Endothelial cell of umbilical vein (primary cell): ENCODE results near the gene EN2. TPM values are rescaled to one million over a fixed set of nuclear protein-coding genes. Genes with fewer than 3 reads are reported as not detected.
A peak's percentile ranks its signal among the peaks of the same experiment; 100 is the strongest.

Experiments
- BruUV-seq: library from RNA; stranded (reverse); fragments of 400-500 nt; replicated peaks from 2 replicates; lab custom pipeline; 2021; lab: Mats Ljungman, UMichigan
- CTCF ChIA-PET: fragments of 300-600, 350-600 bp; sonication (Branson Sonifier 250); formaldehyde crosslinking; loops from one replicate; lab custom pipeline; 2021; ENCODE audit warnings: antibody characterized with exemption, inconsistent platforms; lab: Charles Lee
- POLR2A ChIA-PET: fragments of 300-600, 350-600 bp; sonication (Branson Sonifier 250); formaldehyde crosslinking; loops from one replicate; lab custom pipeline; 2021; ENCODE audit warnings: antibody characterized with exemption, inconsistent platforms; lab: Charles Lee
- DNase-seq: peaks from one replicate; pipeline ENCODE4 v3.0.0-alpha.2; 2011; ENCODE audit warnings: low read depth, low spot score
- FAIRE-seq: peaks from 2 replicates; lab custom pipeline; 2011; peaks lifted over from hg19 to GRCh38; lab: Jason Lieb, UNC
- H2AFZ ChIP-seq: 2 replicates; pipeline ENCODE4 v1.6.0; 2012; ENCODE audit warnings: low read depth, low read length, control low read depth, inconsistent platforms
- H3K27ac ChIP-seq: 2 replicates; pipeline ENCODE4 v1.5.1; 2011; ENCODE audit warnings: low read depth, mild to moderate bottlenecking, control low read depth, low read length, moderate library complexity; ENCODE audit not compliant: insufficient read depth
- H3K27me3 ChIP-seq, 2 experiments: 2 replicates each; pipeline versions ENCODE4 v1.6.0 to v1.6.1; 2011; ENCODE audit warnings: low read length in 2 of 2, mixed read lengths in 1 of 2; ENCODE audit not compliant: control insufficient read depth in 2 of 2, insufficient read depth in 2 of 2
- H3K36me3 ChIP-seq, 2 experiments: 2 replicates in 1 of 2; 3 replicates in 1 of 2; pipeline ENCODE4 v1.5.1; 2011; ENCODE audit warnings: low read length in 2 of 2, mild to moderate bottlenecking in 1 of 2, moderate library complexity in 1 of 2; ENCODE audit not compliant: control insufficient read depth in 2 of 2, insufficient read depth in 2 of 2; ENCODE audit errors: extremely low read depth in 1 of 2
- H3K4me1 ChIP-seq: 3 replicates; pipeline ENCODE4 v1.5.1; 2011; ENCODE audit warnings: mild to moderate bottlenecking, low read length; ENCODE audit not compliant: control insufficient read depth, insufficient read depth; ENCODE audit errors: extremely low read depth
- H3K4me2 ChIP-seq: 2 replicates; pipeline ENCODE4 v1.6.1; 2011; ENCODE audit warnings: low read length, control low read depth, mixed read lengths; ENCODE audit not compliant: insufficient read depth
- H3K4me3 ChIP-seq, 3 experiments: fragments of 200-600 bp in 1 of 3; sonication (generic), shearing (Covaris generic) in 1 of 3; replicated peaks in 1 of 3; 2 replicates each; pipeline ENCODE4 v1.5.1; 2011 to 2016; ENCODE audit warnings: control low read depth in 3 of 3, low read length in 3 of 3, mild to moderate bottlenecking in 2 of 3, inconsistent platforms in 1 of 3, low read depth in 1 of 3, moderate library complexity in 1 of 3; ENCODE audit not compliant: insufficient read depth in 1 of 3
- H3K79me2 ChIP-seq: 2 replicates; pipeline ENCODE4 v1.6.0; 2012; ENCODE audit warnings: low read length, inconsistent platforms; ENCODE audit not compliant: control insufficient read depth, insufficient read depth
- H3K9ac ChIP-seq: replicated peaks from 2 replicates; pipeline ENCODE3; 2011; ENCODE audit warnings: low read length, control low read depth; ENCODE audit not compliant: insufficient read depth; ENCODE audit errors: extremely low read depth
- H3K9me1 ChIP-seq: replicated peaks from 3 replicates; pipeline ENCODE4 v1.6.0; 2011; ENCODE audit warnings: mild to moderate bottlenecking, low read length; ENCODE audit not compliant: control insufficient read depth, insufficient read depth; ENCODE audit errors: extremely low read depth
- H3K9me3 ChIP-seq: replicated peaks from 2 replicates; pipeline ENCODE4 v1.5.1; 2012; ENCODE audit warnings: low read length, inconsistent platforms; ENCODE audit not compliant: control insufficient read depth, insufficient read depth
- H4K20me1 ChIP-seq: replicated peaks from 2 replicates; pipeline ENCODE3; 2011; ENCODE audit warnings: mild to moderate bottlenecking, low read length; ENCODE audit not compliant: control insufficient read depth, insufficient read depth; ENCODE audit errors: extremely low read depth
- CTCF ChIP-seq, 2 donors: IDR thresholded peaks; 1 replicate in 1 of 2; 2 replicates in 1 of 2; pipeline ENCODE4 v1.5.1; 2011; ENCODE audit warnings: low read length in 2 of 2, mild to moderate bottlenecking in 2 of 2, moderate library complexity in 2 of 2, control low read depth in 1 of 2, inconsistent platforms in 1 of 2, low read depth in 1 of 2; ENCODE audit not compliant: insufficient read depth in 1 of 2; ENCODE audit errors: extremely low read depth in 1 of 2
- EZH2 ChIP-seq: IDR thresholded peaks from 2 replicates; pipeline ENCODE4 v1.6.1; 2012; ENCODE audit warnings: borderline replicate concordance, low read depth, mild to moderate bottlenecking, moderate library complexity, low read length, inconsistent platforms; ENCODE audit not compliant: severe bottlenecking
- FOS ChIP-seq: IDR thresholded peaks from 2 replicates; pipeline ENCODE4 v1.6.1; 2011; ENCODE audit warnings: mild to moderate bottlenecking, low read length, moderate library complexity, borderline replicate concordance; ENCODE audit not compliant: insufficient read depth
- GATA2 ChIP-seq: IDR thresholded peaks from 2 replicates; pipeline ENCODE4 v1.7.0; 2011; ENCODE audit warnings: low read depth, mild to moderate bottlenecking, moderate library complexity, mixed read lengths, low read length; ENCODE audit not compliant: insufficient read length, insufficient read depth
- JUN ChIP-seq: IDR thresholded peaks from 2 replicates; pipeline ENCODE4 v1.6.1; 2011; ENCODE audit warnings: borderline replicate concordance, low read depth; ENCODE audit not compliant: insufficient read length, insufficient read depth
- MAX ChIP-seq: IDR thresholded peaks from 2 replicates; pipeline ENCODE4 v1.6.1; 2011; ENCODE audit not compliant: insufficient read depth, insufficient read length
- MYC ChIP-seq: IDR thresholded peaks from one replicate; pipeline ENCODE4 v1.6.1; 2011; ENCODE audit warnings: mild to moderate bottlenecking, low read depth, low read length
- POLR2A ChIP-seq: IDR thresholded peaks from 2 replicates; pipeline ENCODE4 v1.6.1; 2012; ENCODE audit warnings: low read depth, mild to moderate bottlenecking, control low read depth, low read length
- POLR2AphosphoS5 ChIP-seq: IDR thresholded peaks from 2 replicates; pipeline ENCODE4 v1.6.1; 2012; ENCODE audit warnings: low read depth, mild to moderate bottlenecking, control low read depth, low read length, moderate library complexity; ENCODE audit not compliant: insufficient read depth
- dilution Hi-C: fragments of 300-500 bp; cut with MboI; formaldehyde crosslinking; loops from one replicate; pipeline ENCODE4 v1.15.0; 2019; ENCODE audit warnings: low sequenced_read_pairs; ENCODE audit not compliant: extremely low pct_ligation_motif_present
- intact Hi-C: fragments of 100-400 bp; cut with micrococcal nuclease; formaldehyde crosslinking; loops from one replicate; pipeline ENCODE4 v1.10.0; 2022
- polyA plus RNA-seq, 4 experiments: library from polyadenylated mRNA; depleted of rRNA in 3 of 4; stranded (reverse) in 3 of 4; unstranded in 1 of 4; fragments of >200 nt; gene quantifications; 2 replicates each; pipeline versions ENCODE4 v1.2.1 to v1.2.3, GENCODE V29; 2011 to 2012; ENCODE audit warnings: missing spikeins in 1 of 4
- total RNA-seq: library from RNA; stranded (reverse); gene quantifications from 2 replicates; pipeline ENCODE4 v1.2.3, GENCODE V29; 2021

EN2 gene
- total and polyA plus RNA-seq, 2 donors (not counting 3 experiments of a cell fraction or from before 2014, with no cell fraction given): not detected

- Histone ChIP-seq H3K9ac (no peak overlapping the region), H3K9me1 (no peaks in the 10 kb centered on the region), H3K27ac (no peak overlapping the region), H3K4me2 (no peak overlapping the region), H3K27me3 (peaks cover 77 to 94% of the 10 kb centered on the region in 2 experiments), H3K36me3 (no peaks in the 10 kb centered on the region), H3K4me1 (no peaks in the 10 kb centered on the region), H3K4me3 (no peak overlapping the region), H2AFZ (no peak overlapping the region), H3K9me3 (no peaks in the 10 kb centered on the region), H4K20me1 (no peaks in the 10 kb centered on the region), H3K79me2 (no peaks in the 10 kb centered on the region)
- dilution Hi-C loops: no loop called here
- no peak for DNase-seq
- TF ChIP-seq EZH2 (peak; percentile 93), MAX (no peak)
- no TSS peak for BruUV-seq
- CTCF ChIA-PET: interaction anchor here (0.8 kb wide), 1 partner anchor 74 kb away, joined by 3 read pairs; no protein-coding TSS in a partner anchor
- POLR2A ChIA-PET: no interaction called here
- no peak for FAIRE-seq
- intact Hi-C loops: loop anchor here (5.0 to 10.0 kb wide), 5 partner anchors 77 to 452 kb away; partner anchors contain the start of gene PAXIP1
These were observed 3.5 kb upstream of the EN2 start for GRCh38 chr7:155454183-155455112.

- Histone ChIP-seq H3K27ac (no peak overlapping the region), H3K4me1 (no peaks in the 10 kb centered on the region), H3K9me1 (no peaks in the 10 kb centered on the region), H3K4me2 (no peak overlapping the region), H2AFZ (no peak overlapping the region), H3K9ac (no peak overlapping the region), H4K20me1 (no peaks in the 10 kb centered on the region), H3K27me3 (peaks cover 77 to 94% of the 10 kb centered on the region in 2 experiments), H3K9me3 (no peaks in the 10 kb centered on the region), H3K79me2 (no peaks in the 10 kb centered on the region), H3K4me3 (no peak overlapping the region), H3K36me3 (no peaks in the 10 kb centered on the region)
- FAIRE-seq (no peak), DNase-seq (no peak)
- ChIA-PET CTCF (no interaction called here), POLR2A (no interaction called here)
- no TSS peak for BruUV-seq
- TF ChIP-seq JUN: no peak
- no peak for TF ChIP-seq FOS
- no peak for TF ChIP-seq EZH2
- no peak for TF ChIP-seq POLR2A
- TF ChIP-seq MYC: no peak
- TF ChIP-seq MAX: no peak
- no peak for TF ChIP-seq GATA2
- no peak for TF ChIP-seq POLR2AphosphoS5
- no peak for TF ChIP-seq CTCF (IDR thresholded peaks at IDR 0.05; ENCODE audit: extremely low read depth in 1 of 2, insufficient read depth in 1 of 2, low read depth in 1 of 2, low read length in 2 of 2)
- intact Hi-C loops (loop anchor here (5.0 to 10.0 kb wide), 5 partner anchors 77 to 453 kb away; partner anchors contain the start of gene PAXIP1), dilution Hi-C loops (no loop called here)
These were observed 2.7 kb upstream of the EN2 start for GRCh38 chr7:155455132-155455693.
